Esophagus muscularis mucosa (tissue), 4 donors: ENCODE data around the gene SLC29A1. TPM values are rescaled to one million over a fixed set of nuclear protein-coding genes. Genes with fewer than 3 reads are reported as not detected.

Experiments used
- DNase-seq: peaks from one replicate; pipeline ENCODE4 v3.0.0-alpha.2; 2017; ENCODE audit errors: extremely low spot score
- H3K27ac ChIP-seq, 4 donors: fragments of 200-600 bp; sonication (generic); replicated peaks in 1 of 4; 1 replicate in 3 of 4; 2 replicates in 1 of 4; pipeline ENCODE4 v1.5.1; 2016 to 2019; ENCODE audit warnings: mild to moderate bottlenecking in 1 of 4
- H3K27me3 ChIP-seq, 4 donors: fragments of 200-600 bp; sonication (generic); one replicate each; pipeline versions ENCODE4 v1.5.1 to v1.6.0; 2016 to 2019
- H3K36me3 ChIP-seq, 4 donors: fragments of 200-600 bp; sonication (generic); one replicate each; pipeline ENCODE4 v1.5.1; 2016 to 2019
- H3K4me1 ChIP-seq, 4 donors: fragments of 200-600 bp; sonication (generic); one replicate each; pipeline ENCODE4 v1.5.1; 2016 to 2019
- H3K4me3 ChIP-seq, 4 donors: fragments of 200-600 bp; sonication (generic); 1 replicate in 2 of 4; 2 replicates in 2 of 4; pipeline ENCODE4 v1.5.1; 2016 to 2019; ENCODE audit warnings: mild to moderate bottlenecking in 4 of 4, moderate library complexity in 1 of 4
- H3K9me3 ChIP-seq, 4 donors: fragments of 200-600 bp; sonication (generic); 1 replicate in 3 of 4; 2 replicates in 1 of 4; pipeline ENCODE4 v1.5.1; 2016 to 2019
- EP300 ChIP-seq: sonication (generic); formaldehyde crosslinking; IDR thresholded peaks from one replicate; pipeline ENCODE4 v1.6.1; 2017; ENCODE audit warnings: antibody characterized with exemption
- POLR2A ChIP-seq: fragments of 450-650 bp; IDR thresholded peaks from one replicate; pipeline ENCODE4 v1.6.1; 2017; ENCODE audit warnings: antibody characterized with exemption, moderate library complexity, mild to moderate bottlenecking, low read depth
- POLR2AphosphoS5 ChIP-seq, 2 donors: sonication (generic); formaldehyde crosslinking; IDR thresholded peaks; one replicate each; pipeline ENCODE4 v1.6.1; 2017; ENCODE audit warnings: antibody characterized with exemption in 2 of 2
- WGBS: methylation state at CpG from one replicate; pipeline ENCODE4 v1.1.5; 2018; 5-methylcytosine and 5-hydroxymethylcytosine counted together
- intact Hi-C: fragments of 100-400 bp; cut with DNase I; formaldehyde crosslinking; loops from one replicate; pipeline ENCODE4 v1.15.1; 2023
- total RNA-seq, 4 donors: library from RNA; depleted of rRNA; stranded (reverse); fragments of >200 nt; gene quantifications; one replicate each; pipeline versions ENCODE4 v1.1.0 to v1.2.1, GENCODE V29; 2016
- TF ChIP-seq, protein P1 (sequence below), 3 experiments: fragments of 200-600 bp in 2 of 3; fragments of 450-650 bp in 1 of 3; sonication (generic) in 2 of 3; IDR thresholded peaks; one replicate each; pipeline ENCODE4 v1.5.1; 2017 to 2019; ENCODE audit warnings: antibody characterized with exemption in 3 of 3, mild to moderate bottlenecking in 2 of 3, moderate library complexity in 1 of 3

Gene SLC29A1
- total RNA-seq, 4 donors from 2014 or later = 68.9 to 159 (median 138) TPM

DNA sequence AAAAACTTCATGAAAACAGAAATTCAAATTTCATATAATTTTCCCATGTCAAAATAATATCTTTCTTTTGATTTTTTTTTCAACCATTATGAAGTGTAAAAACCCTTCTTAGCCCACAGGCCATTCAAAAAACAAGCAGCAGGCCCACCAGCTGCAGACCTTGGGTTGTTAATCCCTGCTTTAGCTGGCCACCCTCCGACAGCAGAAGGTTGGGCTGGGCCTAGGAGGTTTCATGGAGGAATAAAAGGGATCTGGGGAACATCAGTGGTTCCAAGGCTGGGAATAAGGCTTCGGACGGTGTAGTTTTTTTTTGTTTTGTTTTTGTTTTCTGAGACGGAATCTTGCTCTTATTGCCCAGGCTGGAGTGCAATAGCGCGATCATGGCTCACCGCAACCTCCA, 19.9 kb downstream of the SLC29A1 start:
- WGBS = 92% methylated on average over 7 of the region's 7 CpGs

DNA sequence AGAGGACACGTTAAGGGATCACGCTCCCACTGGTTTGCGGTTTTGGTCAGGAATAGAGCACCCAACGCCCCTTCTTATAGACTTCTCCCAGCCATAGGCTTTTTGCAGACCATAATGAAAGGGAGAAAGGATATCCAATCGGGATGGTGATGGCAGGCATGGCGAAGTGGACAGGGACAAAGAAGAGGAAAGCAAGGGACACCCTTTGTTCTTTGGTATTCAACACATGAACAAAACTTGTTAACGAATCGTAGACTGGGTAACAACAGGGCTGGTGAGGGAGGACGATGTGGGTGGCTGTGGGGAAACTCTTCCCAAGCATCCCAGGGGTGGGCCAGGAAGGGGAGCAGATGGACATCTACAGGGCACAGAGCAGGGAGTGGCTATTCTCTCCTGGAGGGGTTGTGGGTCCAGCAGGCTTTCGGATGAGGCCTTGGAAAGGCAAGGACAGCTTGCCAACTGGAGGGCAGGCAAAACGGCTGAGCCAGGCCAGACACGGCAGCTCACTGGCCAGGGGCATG, 22.1 kb downstream of the SLC29A1 start:
- no peak for DNase-seq
- Histone ChIP-seq H3K4me1 (peaks cover 20 to 37% (median 34%) of the 10 kb centered on the region in 4 donors), H3K36me3 (peaks cover 17 to 23% (median 21%) of the 10 kb centered on the region in 4 donors), H3K4me3 (peak overlapping the region; percentile 73 to 100 (median 94)), H3K27ac (peak overlapping the region; percentile 95 to 99 (median 98)), H3K27me3 (no peaks in the 10 kb centered on the region), H3K9me3 (no peaks in the 10 kb centered on the region)
- WGBS = 70% methylated on average over 12 of the region's 12 CpGs
- TF ChIP-seq POLR2AphosphoS5 (IDR thresholded peaks at IDR 0.05) (no peak), EP300 (no peak), POLR2A (no peak)
- TF ChIP-seq, protein P1, sequence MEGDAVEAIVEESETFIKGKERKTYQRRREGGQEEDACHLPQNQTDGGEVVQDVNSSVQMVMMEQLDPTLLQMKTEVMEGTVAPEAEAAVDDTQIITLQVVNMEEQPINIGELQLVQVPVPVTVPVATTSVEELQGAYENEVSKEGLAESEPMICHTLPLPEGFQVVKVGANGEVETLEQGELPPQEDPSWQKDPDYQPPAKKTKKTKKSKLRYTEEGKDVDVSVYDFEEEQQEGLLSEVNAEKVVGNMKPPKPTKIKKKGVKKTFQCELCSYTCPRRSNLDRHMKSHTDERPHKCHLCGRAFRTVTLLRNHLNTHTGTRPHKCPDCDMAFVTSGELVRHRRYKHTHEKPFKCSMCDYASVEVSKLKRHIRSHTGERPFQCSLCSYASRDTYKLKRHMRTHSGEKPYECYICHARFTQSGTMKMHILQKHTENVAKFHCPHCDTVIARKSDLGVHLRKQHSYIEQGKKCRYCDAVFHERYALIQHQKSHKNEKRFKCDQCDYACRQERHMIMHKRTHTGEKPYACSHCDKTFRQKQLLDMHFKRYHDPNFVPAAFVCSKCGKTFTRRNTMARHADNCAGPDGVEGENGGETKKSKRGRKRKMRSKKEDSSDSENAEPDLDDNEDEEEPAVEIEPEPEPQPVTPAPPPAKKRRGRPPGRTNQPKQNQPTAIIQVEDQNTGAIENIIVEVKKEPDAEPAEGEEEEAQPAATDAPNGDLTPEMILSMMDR (IDR thresholded peaks at IDR 0.05) = no peak
- intact Hi-C loops = no loop called here

More for the DNA sequence above, 19.9 kb downstream of the SLC29A1 start:
- no peak overlapping the region for H3K4me3 ChIP-seq
- H3K9me3 ChIP-seq = no peaks in the 10 kb centered on the region
- no peaks in the 10 kb centered on the region for H3K27me3 ChIP-seq
- H3K27ac ChIP-seq = no peak overlapping the region
- peaks cover 14 to 19% (median 17%) of the 10 kb centered on the region in 4 donors for H3K4me1 ChIP-seq
- peaks cover 0 to 2% (median under 1%) of the 10 kb centered on the region in 4 donors for H3K36me3 ChIP-seq
- DNase-seq = no peak
- intact Hi-C loops = no loop called here
- no peak for TF ChIP-seq POLR2A
- no peak for TF ChIP-seq POLR2AphosphoS5 (IDR thresholded peaks at IDR 0.05)
- TF ChIP-seq EP300 = no peak
- TF ChIP-seq, protein P1 (IDR thresholded peaks at IDR 0.05) = no peak

DNA sequence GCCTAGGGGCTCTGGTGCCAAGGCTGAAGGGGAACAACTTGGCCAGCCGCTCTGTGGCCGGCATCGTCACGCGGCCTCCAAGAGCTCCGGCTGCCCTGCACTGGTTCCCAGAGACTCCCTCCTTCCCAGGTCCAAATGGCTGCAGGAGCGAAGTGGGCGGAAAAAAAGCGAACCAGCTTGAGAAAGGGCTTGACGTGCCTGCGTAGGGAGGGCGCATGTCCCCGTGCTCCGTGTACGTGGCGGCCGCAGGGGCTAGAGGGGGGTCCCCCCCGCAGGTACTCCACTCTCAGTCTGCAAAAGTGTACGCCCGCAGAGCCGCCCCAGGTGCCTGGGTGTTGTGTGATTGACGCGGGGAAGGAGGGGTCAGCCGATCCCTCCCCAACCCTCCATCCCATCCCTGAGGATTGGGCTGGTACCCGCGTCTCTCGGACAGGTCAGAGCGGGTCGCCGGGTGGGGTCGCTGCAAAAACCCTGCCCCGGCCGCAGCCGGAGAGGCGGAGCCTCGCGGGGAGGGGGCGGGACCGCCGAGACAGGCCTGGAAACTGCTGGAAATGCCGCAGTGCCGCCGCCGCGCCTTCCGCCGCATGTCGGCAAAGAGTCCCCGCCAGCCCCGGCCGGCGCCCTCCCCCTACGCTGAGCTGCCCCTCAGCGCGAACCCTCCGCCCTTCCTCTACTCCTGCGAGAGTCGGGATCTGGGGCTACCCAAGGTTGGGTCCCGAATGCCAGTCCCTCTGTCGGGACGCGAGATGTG, 22.7 kb downstream of the SLC29A1 start:
- no peaks in the 10 kb centered on the region for H3K9me3 ChIP-seq
- intact Hi-C loops = no loop called here
- H3K27ac ChIP-seq = peak overlapping the region; percentile 95 to 99 (median 98)
- H3K4me1 ChIP-seq = peaks cover 25 to 43% (median 39%) of the 10 kb centered on the region in 4 donors
- H3K27me3 ChIP-seq = no peaks in the 10 kb centered on the region
- peak; percentile 96 for DNase-seq
- peaks cover 23 to 29% (median 27%) of the 10 kb centered on the region in 4 donors for H3K36me3 ChIP-seq
- 0% methylated on average over 16 of the region's 62 CpGs for WGBS
- peak overlapping the region; percentile 73 to 100 (median 94) for H3K4me3 ChIP-seq
- TF ChIP-seq POLR2A = no peak
- TF ChIP-seq, protein P1 (IDR thresholded peaks at IDR 0.05) = peak in 2 of 3 experiments; percentile 43 to 44
- TF ChIP-seq POLR2AphosphoS5 (IDR thresholded peaks at IDR 0.05) = peak in 1 of 2 donors; percentile 95

DNA sequence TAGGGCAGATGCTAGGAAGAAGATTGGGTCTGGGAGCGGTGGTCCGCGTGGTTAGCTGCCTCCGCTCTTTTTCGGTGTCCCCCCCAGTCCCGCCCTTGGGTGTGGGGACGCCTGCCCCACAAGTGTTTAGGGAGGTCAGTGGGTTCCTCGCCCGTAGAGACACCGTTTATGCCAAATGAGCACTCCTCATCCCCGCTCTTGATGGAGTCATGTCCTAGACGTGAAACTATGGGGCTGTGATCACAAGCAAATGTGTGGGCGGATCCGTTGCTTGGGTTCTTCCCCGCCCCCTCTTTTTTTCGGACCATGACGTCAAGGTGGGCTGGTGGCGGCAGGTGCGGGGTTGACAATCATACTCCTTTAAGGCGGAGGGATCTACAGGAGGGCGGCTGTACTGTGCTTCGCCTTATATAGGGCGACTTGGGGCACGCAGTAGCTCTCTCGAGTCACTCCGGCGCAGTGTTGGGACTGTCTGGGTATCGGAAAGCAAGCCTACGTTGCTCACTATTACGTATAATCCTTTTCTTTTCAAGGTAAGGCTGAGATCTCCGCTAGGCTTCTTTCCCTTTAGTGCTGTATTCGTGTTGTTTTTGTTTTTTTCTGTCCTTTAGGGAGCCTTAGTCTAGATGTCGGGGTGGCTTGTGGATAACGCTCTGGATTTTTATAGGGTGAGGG, 23.4 kb downstream of the SLC29A1 start, which contains the start of gene HSP90AB1:
Gene HSP90AB1 (plus strand): TSS at position 439 of the 675 bp plus-strand sequence. CDS start 1,529 bp downstream, outside the sequence.
- Histone ChIP-seq H3K36me3 (peaks cover 30 to 36% (median 34%) of the 10 kb centered on the region in 4 donors), H3K4me3 (peak within 1 kb of the TSS; percentile 73 to 100 (median 94)), H3K9me3 (no peaks in the 10 kb centered on the region), H3K27me3 (no peaks in the 10 kb centered on the region), H3K27ac (peak within 1 kb of the TSS; percentile 95 to 99 (median 98)), H3K4me1 (peaks cover 27 to 48% (median 42%) of the 10 kb centered on the region in 4 donors)
- 1% methylated on average over 30 of the region's 34 CpGs for WGBS
- intact Hi-C loops = no loop called here
- TF ChIP-seq, protein P1 (IDR thresholded peaks at IDR 0.05) = no peak
- no peak for TF ChIP-seq EP300
- TF ChIP-seq POLR2AphosphoS5 (IDR thresholded peaks at IDR 0.05) = peak; percentile 98 to 100
- TF ChIP-seq POLR2A = peak; percentile 99
- peak; percentile 99 for DNase-seq
